Nucleus accumbens (tissue), 56 donors: ENCODE measurements around the gene SMPD3.

Experiments
- DNase-seq, 56 donors: peaks; one replicate each; lab custom pipeline; 2025; lab: John Stamatoyannopoulos, UW

The SMPD3 gene

DNA sequence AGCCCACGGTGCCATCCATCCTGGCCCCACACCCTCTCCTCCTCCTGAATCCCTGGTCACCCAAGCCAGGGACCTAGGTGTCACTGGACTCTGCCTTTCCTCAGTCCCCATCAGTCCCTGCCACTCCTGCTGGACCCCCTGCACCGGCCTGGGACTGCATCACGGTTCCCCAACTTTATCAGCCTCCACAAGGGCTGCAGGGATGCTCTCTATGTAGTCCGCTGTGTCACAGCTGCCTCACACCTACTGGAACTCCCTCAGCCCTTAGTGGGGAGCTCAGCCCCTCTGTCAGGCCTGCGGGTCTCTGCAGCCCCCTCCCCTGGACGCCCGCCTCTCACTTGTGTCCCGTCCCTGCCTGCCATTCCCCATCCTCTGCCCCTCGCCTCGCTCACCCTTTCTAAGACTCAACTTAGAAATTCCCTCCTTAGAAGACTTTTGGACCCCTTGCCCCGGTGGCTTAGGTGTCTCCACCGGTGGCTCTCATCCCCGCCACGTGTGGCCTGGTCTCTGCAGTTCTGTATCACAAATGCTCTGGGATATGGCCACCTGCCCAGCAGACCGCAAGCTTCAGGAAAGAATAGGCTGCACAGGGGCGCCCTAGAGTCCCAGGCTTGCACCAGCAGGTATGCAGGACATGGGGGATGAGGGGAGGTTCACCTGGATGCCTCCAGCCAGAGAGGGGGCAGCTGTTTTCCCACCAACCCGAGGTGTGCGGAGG lies 74.6 kb downstream of the SMPD3 start:
- DNase-seq = no peak

DNA sequence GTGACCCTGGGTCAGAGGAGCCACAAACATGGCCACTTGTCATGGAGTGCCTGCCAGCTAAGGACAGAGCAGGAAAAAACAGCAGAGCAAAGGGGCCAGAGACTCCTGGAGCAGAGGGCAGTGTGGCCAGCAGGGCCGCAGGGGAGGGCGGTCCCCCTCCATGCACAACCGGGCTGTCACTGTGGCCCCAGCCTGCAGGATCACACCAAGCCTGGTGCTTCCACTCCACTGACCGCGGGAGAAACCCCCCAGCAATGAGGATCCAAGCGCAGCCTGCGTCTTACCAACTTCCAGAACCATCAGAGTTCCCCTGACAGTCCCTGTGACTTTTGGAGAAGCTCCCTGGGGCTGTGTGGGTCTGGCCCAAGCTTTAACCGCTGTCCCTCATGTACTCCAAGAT lies 75.5 kb downstream of the SMPD3 start:
- no peak for DNase-seq

DNA sequence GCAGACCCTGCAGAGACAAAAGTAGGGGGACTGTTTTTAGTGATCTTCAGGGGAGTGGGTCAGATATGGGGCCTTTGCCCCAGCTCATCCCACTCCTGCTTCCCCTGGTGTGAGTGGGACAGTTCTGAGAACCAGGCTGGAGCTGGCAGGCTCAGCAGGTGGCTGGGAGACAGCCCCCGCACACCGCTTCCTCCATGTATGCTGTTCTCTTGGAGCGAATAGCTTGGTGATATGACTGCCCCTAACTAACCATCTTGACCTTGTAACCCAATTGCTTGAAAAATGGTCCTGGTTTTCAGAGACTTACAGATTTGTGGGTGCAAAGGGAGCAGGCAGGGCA lies 76.0 kb downstream of the SMPD3 start:
- no peak for DNase-seq

DNA sequence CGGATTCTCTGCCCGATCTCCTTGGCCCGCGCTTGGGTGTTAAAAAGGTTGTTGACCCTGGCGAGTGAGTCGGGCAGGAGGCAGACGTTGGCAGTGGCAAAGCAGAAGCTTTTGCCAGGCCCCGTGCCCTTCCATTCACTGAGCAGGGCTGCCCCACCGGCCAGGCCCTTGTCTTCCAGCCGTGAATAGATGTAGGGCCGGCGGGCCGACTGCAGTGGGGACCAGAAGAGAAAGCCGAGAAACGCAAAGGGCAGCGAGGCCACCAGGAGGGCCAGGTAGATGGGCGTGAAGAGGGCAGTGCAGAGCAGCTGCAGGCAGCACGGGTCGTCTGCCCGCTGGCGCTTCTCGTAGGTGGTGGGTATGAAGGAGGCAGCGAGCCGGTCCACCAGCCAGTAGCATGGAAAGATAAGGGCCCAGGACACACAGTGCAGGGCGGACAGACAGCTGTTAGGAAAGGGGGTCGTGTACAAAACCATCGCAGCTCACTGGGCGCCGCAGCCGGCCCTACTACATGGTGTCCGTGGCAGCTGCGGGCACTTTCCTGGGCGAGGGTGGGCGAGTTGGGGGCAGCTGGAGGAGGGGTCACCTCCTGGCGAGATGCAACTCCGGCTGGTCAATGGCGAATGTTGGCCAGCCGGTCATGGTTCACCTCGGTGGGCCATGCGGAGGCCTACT lies 76.5 kb downstream of the SMPD3 start:
- DNase-seq = no peak

DNA sequence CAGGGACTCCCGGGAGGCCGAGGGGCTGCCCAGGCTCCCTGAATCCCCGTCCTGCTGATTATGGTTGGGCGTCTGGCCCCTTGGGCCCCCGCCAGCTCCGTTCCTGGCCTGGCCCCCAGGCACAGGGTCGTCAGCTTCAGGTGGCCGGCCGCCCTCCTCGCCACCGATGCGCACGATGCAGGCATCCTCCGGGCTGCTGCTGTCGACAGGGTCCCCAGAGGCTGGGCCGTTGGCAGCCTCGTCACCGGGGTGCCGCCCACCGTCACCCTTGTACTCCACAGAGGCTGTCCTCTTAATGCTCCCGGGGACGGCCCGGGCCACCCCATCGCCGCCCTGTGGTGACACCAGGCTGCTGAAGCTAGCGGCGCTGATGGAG lies 77.0 kb downstream of the SMPD3 start:
- DNase-seq = no peak

DNA sequence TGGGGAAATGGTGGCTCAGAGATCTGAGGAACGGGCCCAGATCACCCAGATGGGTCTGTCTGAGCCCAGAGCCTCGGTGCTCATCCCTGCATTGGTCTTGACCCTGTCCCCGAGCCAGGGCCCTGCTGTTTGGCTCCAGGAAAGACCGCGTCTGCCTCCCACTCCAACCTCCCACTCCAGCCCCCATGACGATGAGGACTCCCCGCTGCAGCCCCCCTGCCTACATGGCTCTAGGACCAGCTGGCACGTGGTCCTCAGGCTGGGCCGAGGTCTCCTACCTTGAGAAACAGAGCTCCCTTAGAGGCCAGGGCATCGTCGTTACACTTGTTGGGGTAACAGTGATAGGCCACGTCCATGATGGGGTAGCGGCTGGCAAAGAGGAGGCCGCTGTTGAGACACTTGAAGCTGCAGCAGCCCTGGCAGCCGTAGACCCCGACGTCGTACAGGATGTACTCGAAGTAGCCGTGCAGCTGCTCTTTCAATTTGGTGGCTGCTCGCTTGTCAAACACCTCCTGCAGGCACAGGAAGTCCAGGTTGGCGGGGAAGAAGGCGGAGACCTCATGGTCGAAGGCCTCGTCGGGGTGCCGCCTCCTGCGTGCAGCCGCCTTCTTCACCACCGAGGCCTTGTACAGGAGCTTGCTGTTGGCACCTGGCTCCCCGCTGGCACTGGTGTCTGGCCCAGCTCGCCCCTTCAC lies 77.6 kb downstream of the SMPD3 start:
- no peak for DNase-seq

DNA sequence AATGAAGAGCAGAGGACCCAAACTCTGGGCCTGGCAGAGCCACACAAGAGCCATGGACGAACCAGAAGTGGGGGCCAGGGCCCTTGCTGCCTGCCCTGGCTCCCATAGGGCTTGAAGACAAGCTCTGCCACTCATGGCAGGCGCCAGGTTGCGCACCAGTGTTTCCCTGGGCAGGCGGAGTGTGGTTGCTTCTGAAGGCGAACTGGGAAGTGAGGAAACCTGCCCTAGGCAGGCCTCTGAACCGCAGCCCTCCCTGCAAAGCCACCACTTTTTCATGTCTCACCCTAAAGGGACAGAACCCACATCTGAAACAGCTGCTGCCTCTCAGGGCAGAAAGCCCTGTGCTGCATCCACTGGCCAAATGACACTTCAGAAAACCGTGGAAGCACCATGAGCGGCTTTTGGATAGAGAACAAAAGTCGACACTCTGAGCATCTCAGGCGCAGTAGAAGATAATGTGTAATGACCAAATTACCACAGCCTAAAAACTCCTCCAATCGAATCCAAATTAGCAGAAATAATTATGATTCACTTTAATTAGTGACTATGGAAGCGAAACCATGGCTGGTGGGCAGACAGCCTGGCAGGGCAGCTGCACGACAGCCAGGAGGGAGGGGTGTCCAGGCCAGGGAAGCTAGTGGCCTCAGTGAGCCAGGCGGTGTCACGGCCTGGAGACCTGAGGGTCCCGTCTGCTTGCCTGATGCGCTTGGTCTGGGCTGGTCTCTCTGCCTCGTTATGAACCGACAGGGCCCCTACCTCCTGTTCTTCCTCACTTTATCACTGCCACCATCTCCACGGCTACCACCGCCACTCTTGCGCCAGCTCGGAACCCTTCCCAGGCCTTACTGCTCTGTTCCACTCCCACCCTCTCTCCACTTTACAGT lies 78.4 kb downstream of the SMPD3 start:
- DNase-seq = no peak

DNA sequence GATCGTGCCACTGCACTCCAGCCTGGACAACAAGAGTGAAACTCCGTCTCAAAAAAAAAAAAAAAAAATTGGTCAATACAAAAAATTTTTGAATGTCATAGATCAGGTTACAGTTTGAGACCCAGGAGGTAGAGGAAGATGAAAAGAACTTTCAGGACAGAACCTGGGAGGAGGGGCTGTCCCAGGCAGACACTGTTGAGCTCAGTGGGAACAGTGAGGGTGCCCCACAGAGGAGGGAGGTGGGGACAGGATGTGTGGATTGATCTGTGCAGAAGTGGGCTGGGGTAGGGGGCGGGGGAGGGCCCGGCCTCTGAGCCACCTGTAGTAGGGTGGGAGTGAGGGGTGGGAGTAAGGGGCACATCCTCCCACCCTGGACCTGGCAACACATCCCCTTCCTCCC lies 79.1 kb downstream of the SMPD3 start:
- no peak for DNase-seq

DNA sequence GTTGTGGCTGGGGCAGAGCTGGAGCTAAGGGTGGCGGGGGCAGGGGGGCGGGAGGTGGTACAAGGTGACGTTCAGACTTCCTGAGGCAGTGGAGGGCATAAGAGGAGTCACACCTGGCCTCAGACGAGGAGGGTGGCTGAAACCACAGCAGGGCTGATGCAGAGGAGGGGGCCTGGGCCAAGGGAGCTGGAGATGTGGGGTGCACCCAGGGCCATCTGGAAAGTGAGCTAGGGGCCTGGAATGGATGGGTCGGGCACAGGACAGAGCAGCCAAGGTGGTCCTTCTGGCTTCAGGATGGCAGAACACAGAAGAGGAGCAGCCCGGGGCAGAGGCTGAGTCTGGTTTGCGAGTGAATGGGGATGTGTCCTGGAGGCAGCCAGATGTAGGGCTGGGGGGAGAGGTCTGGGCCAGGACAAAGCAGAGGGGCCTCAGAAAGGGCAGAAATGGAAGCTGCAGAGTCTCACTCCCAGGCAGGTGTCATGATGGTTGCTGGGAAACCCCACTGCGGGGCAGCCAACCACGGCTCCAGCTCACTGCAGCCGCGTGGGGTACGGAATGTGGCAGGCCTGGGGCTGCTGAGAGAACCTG lies 79.9 kb downstream of the SMPD3 start:
- DNase-seq = no peak

DNA sequence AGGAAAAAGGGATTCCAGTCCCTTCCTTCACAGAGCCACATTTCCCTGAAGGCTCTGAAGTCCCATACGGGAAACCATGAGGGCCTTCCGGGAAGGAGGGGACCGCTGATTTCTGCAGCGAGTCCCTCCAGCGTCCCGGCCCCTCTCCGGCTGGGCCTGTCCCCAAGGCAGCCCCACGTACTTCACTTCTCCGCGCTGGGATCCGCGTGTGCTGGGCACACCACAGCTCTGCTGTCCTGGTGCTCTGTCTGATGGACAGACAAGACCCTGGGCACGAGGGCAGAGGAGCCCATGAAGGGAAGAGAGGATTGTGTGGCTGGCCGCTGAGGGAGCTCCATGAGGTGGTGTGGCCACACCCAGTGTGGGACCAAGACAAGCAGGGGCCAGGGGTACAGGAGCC lies 80.4 kb downstream of the SMPD3 start:
- DNase-seq = no peak

DNA sequence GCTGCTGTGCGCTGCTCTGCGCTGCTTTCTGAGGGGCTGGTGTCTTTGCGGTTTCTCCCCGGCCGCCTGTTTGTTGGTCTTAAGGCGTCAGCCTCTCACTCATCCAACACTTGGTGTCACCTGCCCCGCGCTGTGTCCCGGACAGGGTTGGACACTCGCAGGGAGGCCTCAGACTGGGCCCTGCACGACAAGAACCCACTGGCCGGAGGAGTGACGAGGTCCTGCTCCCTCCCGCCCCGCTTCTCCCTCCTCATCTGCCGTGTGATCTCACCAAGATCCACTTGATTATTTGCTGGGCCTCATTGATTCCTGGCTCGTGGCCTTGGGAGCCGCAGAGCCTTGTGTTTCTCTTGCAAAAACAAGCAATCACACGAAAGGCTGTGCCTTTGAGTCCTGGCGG lies 80.9 kb downstream of the SMPD3 start:
- no peak for DNase-seq

DNA sequence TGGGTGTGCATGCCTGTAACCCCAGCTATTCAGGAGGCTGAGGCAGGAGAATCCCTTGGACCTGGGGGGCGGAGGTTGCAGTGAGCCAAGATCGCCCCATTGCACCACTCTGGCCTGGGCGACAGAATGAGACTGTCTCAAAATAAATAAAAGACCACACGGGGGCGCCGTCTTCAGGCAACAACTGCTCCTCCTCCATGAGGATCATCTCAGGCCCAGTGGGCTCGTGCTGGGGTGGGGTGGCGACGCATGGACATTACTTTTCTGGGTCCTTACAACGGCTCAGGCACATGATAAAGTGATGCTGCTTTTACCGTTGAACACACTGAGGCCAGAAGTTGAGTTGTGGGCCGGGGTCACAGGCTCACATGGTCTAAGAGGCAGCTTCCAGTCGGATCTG lies 81.3 kb downstream of the SMPD3 start:
- peak in 13 of 56 donors; percentile 4 to 59 (median 18) for DNase-seq

DNA sequence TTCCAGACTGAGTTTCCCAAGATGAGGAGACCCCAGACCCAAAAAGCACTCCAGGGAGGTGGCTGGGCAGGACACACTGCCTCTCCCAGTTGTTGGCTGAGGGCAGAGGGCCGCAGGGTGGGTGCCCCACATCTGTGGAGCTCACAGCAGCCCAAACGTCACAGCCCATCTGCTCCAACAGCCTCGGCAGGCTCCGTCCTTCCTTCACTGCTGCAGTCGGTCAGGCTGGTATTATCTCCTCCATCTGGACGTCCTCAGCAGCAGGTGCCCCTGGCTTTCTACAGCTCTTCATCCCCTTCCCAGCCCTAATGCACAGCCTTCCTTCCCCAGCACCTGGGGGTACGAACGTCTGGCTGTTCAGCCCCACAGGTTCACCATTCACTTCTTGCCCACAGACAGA lies 82.2 kb downstream of the SMPD3 start:
- DNase-seq = no peak

DNA sequence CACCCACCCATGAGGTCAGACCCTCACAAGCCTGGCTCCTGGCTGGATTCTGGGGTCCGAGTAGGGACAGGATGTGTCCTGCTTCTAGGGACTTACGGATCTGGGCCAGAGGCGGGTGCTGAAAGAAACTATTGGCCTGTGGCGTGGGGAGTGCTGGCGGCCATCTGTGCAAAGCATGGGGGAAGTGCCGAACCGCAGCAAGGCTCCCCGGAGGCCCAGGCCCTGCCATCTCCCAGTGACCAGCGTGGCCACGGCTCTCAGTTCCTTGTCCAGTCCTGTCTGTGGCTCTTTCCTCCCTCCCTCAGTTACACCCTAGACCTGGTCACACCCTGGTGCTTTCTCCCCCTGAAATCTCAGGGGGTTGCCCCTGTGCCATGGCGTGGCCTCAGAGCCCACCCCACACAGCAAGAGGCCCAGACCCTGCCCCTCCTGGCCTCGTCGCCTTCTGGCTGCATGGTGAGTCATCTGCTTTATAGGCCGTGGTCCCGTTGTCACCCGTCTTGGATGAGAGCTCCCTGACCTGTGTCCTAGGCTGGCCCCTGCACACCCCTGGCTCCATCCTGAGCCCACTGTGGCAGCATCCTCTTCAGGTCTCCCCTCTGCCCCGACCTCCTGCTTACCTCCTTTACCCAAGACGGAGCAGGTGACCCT lies 83.0 kb downstream of the SMPD3 start:
- peak in 9 of 56 donors; percentile 11 to 54 (median 19) for DNase-seq

DNA sequence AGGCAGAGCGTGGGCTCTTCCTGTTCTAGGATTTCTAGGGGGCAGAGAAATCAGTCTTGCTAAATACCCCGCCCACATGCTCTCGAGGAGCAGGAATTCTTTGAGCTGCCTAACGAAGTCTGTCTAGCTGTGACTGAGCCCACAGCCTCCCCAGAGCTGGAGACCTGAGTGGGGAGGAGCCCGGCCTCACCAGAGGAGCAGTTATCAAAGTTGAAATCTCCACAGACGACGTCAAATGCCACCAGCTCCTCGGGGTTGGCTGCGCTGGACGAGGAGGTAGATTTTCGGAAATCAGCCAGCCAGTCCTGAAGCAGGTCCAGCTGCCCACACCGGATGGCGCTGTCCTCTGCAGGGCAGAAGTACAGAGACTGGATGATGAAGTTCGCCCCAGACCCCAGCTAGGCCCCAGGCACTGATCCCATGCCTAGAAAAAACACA lies 83.7 kb downstream of the SMPD3 start:
- DNase-seq = peak in 27 of 56 donors; percentile 4 to 78 (median 33)

DNA sequence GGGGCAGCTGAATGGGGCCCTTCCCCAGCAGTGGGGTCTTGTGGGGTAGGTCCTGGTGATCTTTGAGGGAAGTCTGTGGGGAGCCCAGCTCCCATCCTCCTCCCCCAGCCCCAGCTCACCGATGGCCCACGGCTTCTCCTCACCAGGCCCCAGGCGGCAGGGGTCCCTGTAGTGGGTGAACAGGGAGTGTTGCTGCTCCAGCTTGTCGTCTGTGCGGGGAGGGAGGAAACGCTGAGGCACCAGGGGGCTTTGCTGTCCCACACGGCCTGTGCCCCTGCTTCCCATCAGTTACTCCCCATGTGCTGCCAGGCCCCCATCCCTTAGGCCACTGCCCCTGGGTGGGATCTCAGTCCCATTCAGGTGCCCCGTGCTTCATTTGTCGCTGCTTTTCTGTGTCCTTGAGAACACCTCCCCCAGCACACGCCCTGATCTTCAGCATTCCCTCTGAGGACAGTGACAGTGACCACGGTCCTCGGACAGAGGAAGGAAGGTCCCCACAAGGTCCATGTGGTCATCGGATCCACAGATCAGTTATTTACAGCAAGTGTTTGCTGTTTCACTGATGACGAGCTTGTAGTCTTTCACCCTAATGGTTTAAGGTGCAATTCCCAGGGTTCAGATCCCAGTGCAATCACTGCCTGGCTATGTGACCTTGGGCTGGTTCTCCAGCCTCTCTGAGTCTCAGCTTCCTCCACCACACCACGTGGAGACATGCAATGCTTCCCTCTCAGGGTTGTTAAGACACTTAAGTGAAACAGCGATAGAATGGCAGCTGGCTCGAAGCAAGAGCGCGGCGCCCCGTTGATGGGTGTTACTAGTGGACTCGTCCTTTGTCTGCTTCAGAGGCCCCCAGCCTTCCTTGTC lies 84.4 kb downstream of the SMPD3 start:
- peak in 1 of 56 donors; percentile 31 for DNase-seq

DNA sequence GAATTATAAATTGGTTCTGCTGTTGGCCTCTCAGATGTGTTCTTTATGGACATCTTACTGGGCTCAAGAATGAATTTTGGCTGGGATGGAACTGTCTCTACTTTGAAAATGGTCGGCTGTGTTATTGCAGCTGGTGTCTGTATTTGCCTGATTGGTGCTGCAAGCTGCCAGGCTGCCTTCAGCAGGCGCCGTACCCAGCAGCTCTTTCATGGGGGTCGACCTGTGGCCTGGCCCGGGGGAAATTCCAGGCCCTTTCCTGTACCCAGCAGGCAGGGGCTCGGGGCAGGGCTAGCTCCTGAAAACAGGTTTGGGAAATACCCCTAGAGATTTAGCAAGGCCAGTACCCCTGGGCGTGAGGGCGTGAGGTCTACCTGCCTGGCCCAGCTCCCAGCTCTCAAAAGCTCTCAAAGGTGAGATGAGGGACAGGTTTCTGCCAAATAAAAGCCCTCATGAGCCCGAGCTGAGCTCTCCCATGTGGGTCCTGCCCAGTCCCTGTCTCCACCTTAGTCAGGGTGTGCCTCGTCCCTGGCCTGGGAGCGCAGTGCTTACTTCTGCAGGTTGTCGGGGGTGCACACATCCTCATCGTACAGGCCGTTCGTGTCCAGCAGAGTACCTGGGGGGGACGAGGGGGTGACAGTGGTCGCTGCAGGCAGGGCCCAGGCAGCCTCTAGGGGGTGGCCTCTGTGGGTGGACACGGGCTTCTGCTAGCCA lies 85.2 kb downstream of the SMPD3 start:
- no peak for DNase-seq

DNA sequence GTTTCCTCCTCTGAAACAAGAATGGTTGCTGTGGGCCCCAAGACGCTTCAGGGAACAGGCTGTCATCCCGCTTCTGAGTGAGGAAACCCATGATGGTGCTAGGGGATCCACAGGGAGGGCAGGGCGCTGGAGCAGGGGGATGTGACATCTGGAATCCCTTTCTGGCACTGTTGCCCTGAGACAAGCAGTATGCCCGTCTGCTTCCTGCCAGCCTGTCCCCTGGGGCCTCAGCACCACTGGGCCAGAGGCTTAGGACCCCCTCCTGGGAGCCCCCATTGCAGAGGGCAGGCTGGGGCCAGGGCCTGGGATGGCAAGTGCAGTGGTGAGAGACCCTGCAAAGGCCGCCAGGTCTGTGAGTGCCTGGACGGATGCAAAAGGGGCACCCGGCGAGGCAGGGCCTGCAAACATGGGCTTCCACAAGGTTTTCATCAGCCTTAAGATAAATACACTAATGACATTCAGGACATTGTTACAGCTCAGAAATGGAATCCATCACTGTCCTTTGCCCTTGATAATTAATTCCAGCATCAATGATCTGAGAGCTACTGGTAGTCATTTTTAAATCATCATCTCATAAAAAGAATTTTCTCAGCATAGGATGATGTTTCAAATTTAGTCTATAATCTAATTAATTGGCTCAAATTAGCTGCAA lies 85.9 kb downstream of the SMPD3 start:
- DNase-seq = no peak
